NCI-H1930 (cell line): Measurements from ENCODE around the gene THSD4.

ENCODE experiments used
- DNase-seq, 2 experiments: peaks; one replicate each; lab custom pipeline; 2025; lab: John Stamatoyannopoulos, UW

The THSD4 gene

DNA sequence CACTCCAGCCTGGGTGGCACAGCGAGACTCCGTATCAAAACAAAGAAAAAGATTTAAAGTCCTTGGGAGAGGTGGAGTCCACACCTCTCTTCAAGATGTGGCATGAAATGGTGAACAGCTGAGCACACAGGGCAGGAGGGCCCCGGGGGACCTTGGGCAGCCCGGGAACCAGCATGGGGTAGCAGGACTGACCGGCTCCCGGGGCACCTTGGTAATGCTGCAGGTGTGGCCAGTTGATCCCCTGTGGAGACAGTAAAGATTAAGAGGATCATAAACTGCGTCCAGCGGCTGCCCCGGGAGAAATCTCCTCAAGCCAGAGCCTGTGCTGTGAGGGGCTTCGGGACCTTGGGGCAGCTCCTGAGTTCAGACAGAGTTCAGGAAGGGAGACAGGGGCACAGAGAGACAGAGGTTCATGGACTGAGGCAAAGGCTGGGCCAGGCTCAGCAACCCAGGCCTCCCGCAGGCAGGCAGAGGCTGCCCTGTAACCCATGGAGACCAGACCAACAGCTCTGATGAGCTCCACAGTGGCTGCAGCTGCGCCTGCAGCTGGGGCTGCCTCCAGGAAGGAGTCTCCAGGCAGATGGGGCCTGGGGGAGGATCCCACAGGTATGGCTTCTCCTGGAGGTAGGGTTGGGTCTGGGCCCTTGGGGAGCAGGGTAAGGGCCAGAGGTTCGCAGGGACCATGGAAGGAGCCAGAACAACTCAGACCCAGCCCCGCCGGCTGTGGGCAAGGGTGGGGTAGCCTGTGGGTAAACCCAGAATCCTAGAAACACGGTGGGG lies 695.2 kb downstream of the THSD4 start, which contains the start of gene NR2E3:
NR2E3 (plus strand) TSS at position 299 of the 780 bp plus-strand sequence; CDS start at position 489, 190 bp downstream.
- DNase-seq = no peak

- DNase-seq = no peak
Observed at GRCh38 chr15:71811036-71811736, 695.9 kb downstream of the THSD4 start.

GRCh38 chr15:71811752-71812735 lies 696.8 kb downstream of the THSD4 start:
- no peak for DNase-seq

DNA sequence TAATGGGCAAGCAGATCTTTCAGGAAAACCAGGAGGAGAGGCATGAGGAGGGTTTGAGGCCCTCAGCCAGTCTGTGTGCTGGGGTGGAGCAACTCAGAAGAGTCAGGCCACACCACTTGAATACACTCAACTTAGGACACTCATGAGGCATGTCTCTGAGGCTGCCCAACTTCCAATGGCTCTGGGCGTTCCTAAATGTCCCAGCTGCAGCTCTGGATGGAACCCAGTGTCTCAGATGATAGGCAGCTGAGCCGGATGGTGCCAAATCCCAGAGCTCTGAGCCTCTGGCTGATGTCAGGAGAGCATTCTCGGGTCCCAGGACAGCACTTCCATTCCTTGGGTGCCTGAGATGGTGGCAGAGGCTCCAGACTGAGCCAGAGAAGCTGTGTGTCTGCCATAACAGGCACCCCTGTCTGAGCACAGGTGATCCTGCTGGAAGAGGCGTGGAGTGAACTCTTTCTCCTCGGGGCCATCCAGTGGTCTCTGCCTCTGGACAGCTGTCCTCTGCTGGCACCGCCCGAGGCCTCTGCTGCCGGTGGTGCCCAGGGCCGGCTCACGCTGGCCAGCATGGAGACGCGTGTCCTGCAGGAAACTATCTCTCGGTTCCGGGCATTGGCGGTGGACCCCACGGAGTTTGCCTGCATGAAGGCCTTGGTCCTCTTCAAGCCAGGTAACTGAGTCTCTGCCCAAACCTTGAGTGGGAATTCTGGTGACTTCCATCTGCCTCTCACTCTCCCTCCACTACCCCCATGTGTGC lies 697.9 kb downstream of the THSD4 start:
- no peak for DNase-seq

GRCh38 chr15:71813723-71814470 lies 698.6 kb downstream of the THSD4 start:
- no peak for DNase-seq

DNA sequence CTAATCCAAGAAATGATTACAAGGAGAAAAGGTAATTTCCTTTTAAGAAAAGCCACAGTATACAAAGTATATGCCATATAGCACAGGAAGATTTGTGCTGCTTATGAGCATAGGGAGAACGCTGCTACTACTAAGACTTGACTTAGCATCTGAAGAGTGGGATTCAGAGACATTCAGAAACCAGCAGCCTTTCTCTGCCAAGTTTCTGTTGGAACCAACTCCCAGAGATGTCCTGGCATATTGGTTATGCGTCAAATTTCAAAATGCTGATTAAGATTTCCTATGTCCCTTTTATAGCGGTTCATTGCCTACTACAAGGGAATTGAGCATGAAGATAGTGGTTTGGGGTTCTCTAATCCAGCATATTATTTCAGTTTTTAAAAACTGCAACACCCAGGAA lies 700.0 kb downstream of the THSD4 start:
- no peak for DNase-seq

DNA sequence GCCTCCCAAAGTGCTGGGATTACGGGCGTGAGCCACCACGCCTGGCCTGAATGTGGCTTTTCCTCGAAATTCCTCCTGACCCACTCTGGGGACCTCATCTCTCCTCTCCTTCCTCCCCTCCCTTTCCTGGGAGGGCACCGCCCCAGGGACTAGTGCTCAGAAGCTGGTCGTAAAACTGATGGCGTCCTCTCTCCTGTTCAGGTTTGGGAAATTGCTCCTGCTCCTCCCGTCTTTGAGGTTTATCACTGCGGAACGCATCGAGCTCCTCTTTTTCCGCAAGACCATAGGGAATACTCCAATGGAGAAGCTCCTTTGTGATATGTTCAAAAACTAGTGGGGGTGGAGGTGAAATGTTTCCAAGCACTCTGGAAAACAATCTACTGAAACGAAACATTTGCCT lies 702.1 kb downstream of the THSD4 start:
- no peak for DNase-seq

- DNase-seq = no peak
Observed at GRCh38 chr15:71820127-71820526, 704.9 kb downstream of the THSD4 start.

DNA sequence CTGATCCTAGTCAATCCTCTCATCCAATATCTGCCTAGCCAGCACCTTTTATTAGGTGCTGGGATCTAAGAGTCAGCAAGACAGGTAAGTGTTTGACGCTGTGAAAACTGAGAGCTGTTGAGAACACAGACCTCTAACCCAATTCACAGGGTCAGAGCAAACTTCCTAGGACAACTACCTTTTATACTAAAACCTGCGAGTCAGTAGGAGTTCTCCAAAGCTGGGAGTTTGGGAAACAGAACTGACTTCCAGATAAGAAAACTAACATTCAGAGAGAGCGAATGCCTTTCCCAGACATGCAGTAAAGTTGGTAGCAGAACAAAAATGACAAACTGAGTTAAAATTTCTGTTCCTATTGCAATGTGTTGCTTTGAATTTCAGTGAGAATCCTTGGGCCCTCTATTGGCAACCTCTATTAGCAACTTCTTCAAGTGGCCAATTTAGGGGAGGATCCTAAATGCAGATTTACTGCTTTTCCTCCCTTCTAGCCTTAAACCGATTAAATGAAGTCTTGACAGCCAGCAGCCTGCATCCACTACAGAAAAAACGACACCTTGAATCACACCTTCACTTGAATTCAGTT lies 706.4 kb downstream of the THSD4 start:
- no peak for DNase-seq

GRCh38 chr15:71822890-71823630 lies 707.8 kb downstream of the THSD4 start:
- no peak for DNase-seq

- no peak for DNase-seq
Observed at GRCh38 chr15:71823801-71824200, 708.5 kb downstream of the THSD4 start.

GRCh38 chr15:71825021-71825730 lies 709.9 kb downstream of the THSD4 start:
- DNase-seq = no peak

DNA sequence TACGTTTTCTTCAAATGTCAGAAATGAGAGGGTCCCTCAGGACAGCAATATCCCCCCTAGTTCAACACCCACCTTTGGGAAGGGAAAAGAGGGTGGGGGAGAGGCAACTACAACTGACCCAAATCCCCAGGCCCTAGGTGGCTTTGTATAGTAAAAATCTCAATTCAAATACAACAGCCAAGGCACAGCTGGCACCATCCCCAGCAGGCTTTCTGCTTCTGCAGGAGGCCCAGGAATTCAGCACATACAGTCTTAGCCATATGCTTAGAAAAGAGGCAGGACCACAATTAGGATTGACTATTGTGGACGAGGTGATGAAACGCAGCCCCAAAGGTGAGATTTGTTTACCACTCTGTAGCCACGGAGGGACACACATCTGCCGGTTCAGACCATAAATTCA lies 710.9 kb downstream of the THSD4 start:
- DNase-seq = no peak

- DNase-seq = no peak
Observed at GRCh38 chr15:71830981-71831380, 715.7 kb downstream of the THSD4 start.
